MCF 10A (cell line): Measurements from ENCODE around the gene NOXRED1. TPM values are rescaled to one million over a fixed set of nuclear protein-coding genes. Genes with fewer than 3 reads are reported as not detected.

Experiments used
- BruUV-seq: library from RNA; stranded (reverse); fragments of 400-500 nt; replicated peaks from 2 replicates; lab custom pipeline; 2021; lab: Mats Ljungman, UMichigan
- CTCF ChIA-PET: fragments of 300-600 bp; sonication (Branson Sonifier 250); formaldehyde crosslinking; extraction: SDS; loops from one replicate; lab custom pipeline; 2021; ENCODE audit warnings: antibody characterized with exemption, inconsistent platforms; lab: Yijun Ruan, JAX
- POLR2A ChIA-PET: fragments of 300-600, 350-650 bp; sonication (Branson Sonifier 250); formaldehyde crosslinking; extraction: SDS; loops from one replicate; lab custom pipeline; 2020; ENCODE audit warnings: antibody characterized with exemption, inconsistent platforms; lab: Yijun Ruan, JAX
- DNase-seq: peaks from one replicate; pipeline ENCODE4 v3.0.0-alpha.2; 2018; ENCODE audit not compliant: unreplicated experiment
- H3K27ac Mint-ChIP-seq: one replicate; pipeline ENCODE4 v1.8.0; 2022; ENCODE audit warnings: mild to moderate bottlenecking, low read depth, mixed read lengths; ENCODE audit not compliant: unreplicated experiment
- H3K27me3 Mint-ChIP-seq: one replicate; pipeline ENCODE4 v1.8.0; 2022; ENCODE audit warnings: mixed read lengths; ENCODE audit not compliant: insufficient read depth, unreplicated experiment
- H3K36me3 Mint-ChIP-seq: one replicate; pipeline ENCODE4 v1.8.0; 2022; ENCODE audit warnings: mild to moderate bottlenecking, moderate library complexity, mixed read lengths; ENCODE audit not compliant: insufficient read depth, unreplicated experiment
- H3K4me1 Mint-ChIP-seq: one replicate; pipeline ENCODE4 v1.8.0; 2022; ENCODE audit warnings: mixed read lengths; ENCODE audit not compliant: insufficient read depth, unreplicated experiment
- H3K4me3 Mint-ChIP-seq: one replicate; pipeline ENCODE4 v1.8.0; 2022; ENCODE audit warnings: mild to moderate bottlenecking, moderate library complexity, mixed read lengths; ENCODE audit not compliant: unreplicated experiment
- H3K9me3 Mint-ChIP-seq: one replicate; pipeline ENCODE4 v1.8.0; 2022; ENCODE audit warnings: mixed read lengths; ENCODE audit not compliant: unreplicated experiment
- intact Hi-C: fragments of 100-400 bp; cut with micrococcal nuclease; formaldehyde crosslinking; loops from 2 replicates; pipeline ENCODE4 v1.14.1; 2022
- total RNA-seq: library from RNA; stranded (reverse); gene quantifications from 2 replicates; pipeline ENCODE4 v1.2.3, GENCODE V29; 2022
- TF ChIP-seq, protein P1 (sequence below): fragments of 200-600 bp; IDR thresholded peaks from one replicate; pipeline ENCODE4 v1.8.0; 2022; ENCODE audit warnings: antibody characterized with exemption, mild to moderate bottlenecking; ENCODE audit not compliant: unreplicated experiment

The NOXRED1 gene
- total RNA-seq, 1 experiment from 2014 or later: 0.58 TPM

DNA sequence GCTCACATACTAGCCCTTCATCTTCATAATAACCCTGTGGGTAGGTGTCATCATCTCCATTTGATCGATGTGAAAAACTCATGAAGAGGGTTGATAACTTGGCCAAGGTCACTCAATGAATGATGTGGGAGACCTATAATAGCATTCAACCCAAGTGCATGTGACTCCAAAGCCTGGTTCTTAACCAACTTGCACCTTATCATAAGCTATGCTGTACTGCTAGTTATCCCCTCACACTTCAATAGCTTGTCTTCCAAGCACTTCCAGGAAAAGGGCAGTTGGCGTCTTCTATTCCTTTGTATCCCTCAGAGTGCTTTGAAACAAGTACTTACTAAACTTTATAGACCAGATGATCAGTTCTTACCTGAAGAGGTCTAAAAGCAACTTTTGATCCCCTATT lies 18.9 kb upstream of the NOXRED1 start:
- BruUV-seq: no TSS peak
- ChIA-PET POLR2A (interaction anchor here (0.7 kb wide), 1 partner anchor 9 kb away, joined by 5 read pairs; no protein-coding TSS in a partner anchor), CTCF (interaction anchor here (0.7 to 1.5 kb wide), 2 partner anchors 35 to 39 kb away, joined by 3 read pairs; no protein-coding TSS in a partner anchor)
- DNase-seq: no peak
- Mint-ChIP-seq H3K9me3 (no peaks in the 10 kb centered on the region), H3K4me3 (no peak overlapping the region), H3K4me1 (no peaks in the 10 kb centered on the region), H3K27me3 (no peaks in the 10 kb centered on the region), H3K36me3 (peaks cover 71% of the 10 kb centered on the region), H3K27ac (no peak overlapping the region)
- TF ChIP-seq, protein P1, sequence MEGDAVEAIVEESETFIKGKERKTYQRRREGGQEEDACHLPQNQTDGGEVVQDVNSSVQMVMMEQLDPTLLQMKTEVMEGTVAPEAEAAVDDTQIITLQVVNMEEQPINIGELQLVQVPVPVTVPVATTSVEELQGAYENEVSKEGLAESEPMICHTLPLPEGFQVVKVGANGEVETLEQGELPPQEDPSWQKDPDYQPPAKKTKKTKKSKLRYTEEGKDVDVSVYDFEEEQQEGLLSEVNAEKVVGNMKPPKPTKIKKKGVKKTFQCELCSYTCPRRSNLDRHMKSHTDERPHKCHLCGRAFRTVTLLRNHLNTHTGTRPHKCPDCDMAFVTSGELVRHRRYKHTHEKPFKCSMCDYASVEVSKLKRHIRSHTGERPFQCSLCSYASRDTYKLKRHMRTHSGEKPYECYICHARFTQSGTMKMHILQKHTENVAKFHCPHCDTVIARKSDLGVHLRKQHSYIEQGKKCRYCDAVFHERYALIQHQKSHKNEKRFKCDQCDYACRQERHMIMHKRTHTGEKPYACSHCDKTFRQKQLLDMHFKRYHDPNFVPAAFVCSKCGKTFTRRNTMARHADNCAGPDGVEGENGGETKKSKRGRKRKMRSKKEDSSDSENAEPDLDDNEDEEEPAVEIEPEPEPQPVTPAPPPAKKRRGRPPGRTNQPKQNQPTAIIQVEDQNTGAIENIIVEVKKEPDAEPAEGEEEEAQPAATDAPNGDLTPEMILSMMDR: no peak
- intact Hi-C loops: no loop called here

DNA sequence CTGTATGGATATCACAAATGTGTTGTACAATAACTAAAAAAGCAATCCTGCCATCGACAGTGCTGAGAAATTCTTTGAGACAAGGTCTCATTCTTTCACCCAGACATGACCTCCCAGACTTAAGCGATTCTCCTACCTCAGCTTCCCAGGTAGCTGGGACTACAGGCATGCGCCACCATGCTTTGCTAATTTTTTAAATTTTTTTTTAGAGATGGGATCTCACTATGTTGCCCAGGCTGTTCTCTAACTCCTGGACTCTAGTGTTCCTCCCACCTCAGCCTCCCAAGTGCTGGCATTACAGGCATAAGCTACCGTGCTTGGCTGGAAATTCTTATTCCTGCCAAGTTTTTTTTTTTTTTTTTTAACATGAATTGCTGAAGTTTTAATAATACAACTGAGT lies 16.5 kb upstream of the NOXRED1 start:
- Mint-ChIP-seq H3K27ac (no peak overlapping the region), H3K9me3 (no peaks in the 10 kb centered on the region), H3K4me3 (no peak overlapping the region), H3K4me1 (no peaks in the 10 kb centered on the region), H3K27me3 (no peaks in the 10 kb centered on the region), H3K36me3 (peaks cover 85% of the 10 kb centered on the region)
- no peak for DNase-seq
- TF ChIP-seq, protein P1: no peak
- no TSS peak for BruUV-seq
- ChIA-PET CTCF (interaction anchor here (0.7 kb wide), 1 partner anchor 83 kb away, joined by 3 read pairs; no protein-coding TSS in a partner anchor), POLR2A (no interaction called here)
- intact Hi-C loops: no loop called here

DNA sequence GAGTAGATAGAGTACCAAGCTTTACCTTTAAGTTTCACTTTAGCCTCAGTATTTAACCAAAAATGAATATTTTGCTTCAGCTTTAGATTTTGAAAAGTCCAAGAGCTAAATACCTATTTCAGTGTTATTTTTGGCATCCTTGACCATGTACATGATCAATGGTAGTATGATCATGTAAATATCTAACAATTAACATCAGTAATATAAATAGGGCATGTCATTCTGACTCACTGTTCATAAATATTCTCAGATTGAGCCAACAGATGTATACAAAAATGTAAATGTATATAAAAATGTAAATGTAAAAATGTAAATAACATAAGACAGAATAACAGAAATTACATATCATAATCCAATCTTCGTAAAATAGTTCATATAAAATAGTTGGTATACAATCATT lies 15.3 kb upstream of the NOXRED1 start:
- Mint-ChIP-seq H3K4me1 (no peaks in the 10 kb centered on the region), H3K36me3 (peaks cover 90% of the 10 kb centered on the region), H3K9me3 (no peaks in the 10 kb centered on the region), H3K27me3 (no peaks in the 10 kb centered on the region), H3K4me3 (no peak overlapping the region), H3K27ac (no peak overlapping the region)
- CTCF ChIA-PET: interaction anchor here (0.6 to 1.1 kb wide), 2 partner anchors 10 to 38 kb away, joined by 3 read pairs; no protein-coding TSS in a partner anchor
- BruUV-seq: no TSS peak
- POLR2A ChIA-PET: interaction anchor here (1.3 kb wide), 1 partner anchor 20 kb away, joined by 3 read pairs; no protein-coding TSS in a partner anchor
- intact Hi-C loops: no loop called here
- DNase-seq: no peak
- TF ChIP-seq, protein P1: no peak

DNA sequence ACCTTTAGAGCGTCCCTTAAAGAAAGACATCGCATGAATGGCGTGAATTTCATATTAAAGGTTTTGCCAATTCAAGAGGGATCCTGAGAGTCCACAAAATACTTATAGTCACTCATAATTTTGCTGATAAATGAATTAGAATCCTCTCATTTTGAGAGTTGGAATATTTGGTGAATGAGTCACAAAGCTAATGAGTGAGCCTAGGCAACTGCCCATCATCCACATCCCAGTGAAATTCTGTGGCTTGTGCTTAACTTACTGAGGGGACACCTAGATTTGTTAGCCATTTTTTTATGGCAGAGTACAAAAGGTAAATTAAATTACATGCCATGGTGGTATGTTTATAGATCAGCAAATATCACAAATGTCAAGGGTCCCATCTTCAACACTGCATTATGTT lies 12.7 kb upstream of the NOXRED1 start:
- no peaks in the 10 kb centered on the region for H3K4me1 Mint-ChIP-seq
- intact Hi-C loops: no loop called here
- no peaks in the 10 kb centered on the region for H3K27me3 Mint-ChIP-seq
- no peaks in the 10 kb centered on the region for H3K9me3 Mint-ChIP-seq
- H3K36me3 Mint-ChIP-seq: peaks cover 80% of the 10 kb centered on the region
- DNase-seq: no peak
- BruUV-seq: no TSS peak
- ChIA-PET POLR2A (no interaction called here), CTCF (no interaction called here)
- TF ChIP-seq, protein P1: no peak
- H3K4me3 Mint-ChIP-seq: no peak overlapping the region
- H3K27ac Mint-ChIP-seq: no peak overlapping the region
